SK-N-SH (cell line): ENCODE results near the gene DCLK1. TPM values are rescaled to one million over a fixed set of nuclear protein-coding genes. Genes with fewer than 3 reads are reported as not detected.

Source experiments
- CTCF ChIA-PET: fragments of 300-600, 350-600 bp; formaldehyde crosslinking; extraction: SDS; loops from one replicate; lab custom pipeline; 2021; lab: Yijun Ruan, JAX
- POLR2A ChIA-PET: fragments of 350-600 bp; sonication (Branson Sonifier 250); formaldehyde crosslinking; extraction: SDS; loops from one replicate; lab custom pipeline; 2020; ENCODE audit warnings: antibody characterized with exemption, inconsistent platforms; lab: Yijun Ruan, JAX
- DNase-seq: peaks from one replicate; pipeline ENCODE4 v3.0.0; 2012
- H2AFZ ChIP-seq: fragments of 200-600 bp; sonication (generic); 2 replicates; pipeline ENCODE4 v1.8.1; 2016; ENCODE audit warnings: antibody characterized with exemption, mild to moderate bottlenecking, low read depth
- H3F3A ChIP-seq: fragments of 200-600 bp; sonication (generic); replicated peaks from 2 replicates; pipeline ENCODE3; 2016; ENCODE audit warnings: antibody characterized with exemption, mild to moderate bottlenecking; ENCODE audit not compliant: insufficient read depth
- H3K27ac ChIP-seq, 2 experiments: fragments of 200-500 bp in 1 of 2; fragments of 200-600 bp in 1 of 2; sonication (Bioruptor generic) in 1 of 2; sonication (generic), shearing (Covaris generic) in 1 of 2; 2 replicates each; pipeline versions ENCODE4 v1.5.1 to v1.6.1; 2014 to 2016; ENCODE audit warnings: low read depth in 2 of 2, inconsistent platforms in 1 of 2, low read length in 1 of 2, mild to moderate bottlenecking in 1 of 2, mixed read lengths in 1 of 2
- H3K27me3 ChIP-seq: fragments of 200-600 bp; sonication (generic), shearing (Covaris generic); 2 replicates; pipeline ENCODE4 v1.6.1; 2016; ENCODE audit warnings: mixed run types; ENCODE audit not compliant: insufficient read depth
- H3K36me3 ChIP-seq, 2 experiments: fragments of 200-500 bp in 1 of 2; fragments of 200-600 bp in 1 of 2; sonication (Bioruptor generic) in 1 of 2; sonication (generic) in 1 of 2; replicated peaks in 1 of 2; 2 replicates each; pipeline versions ENCODE3 to v1.5.1; 2014 to 2016; ENCODE audit warnings: low read length in 1 of 2, mild to moderate bottlenecking in 1 of 2; ENCODE audit not compliant: insufficient read depth in 2 of 2, control insufficient read depth in 1 of 2
- H3K4me1 ChIP-seq, 2 experiments: fragments of 200-500 bp in 1 of 2; fragments of 200-600 bp in 1 of 2; sonication (Bioruptor generic) in 1 of 2; sonication (generic), shearing (Covaris generic) in 1 of 2; 2 replicates each; pipeline versions ENCODE4 v1.5.1 to v1.6.1; 2014 to 2016; ENCODE audit warnings: low read depth in 1 of 2, low read length in 1 of 2, mixed run types in 1 of 2; ENCODE audit not compliant: insufficient read depth in 2 of 2, control insufficient read depth in 1 of 2
- H3K4me2 ChIP-seq: fragments of 200-600 bp; sonication (generic), shearing (Covaris generic); 2 replicates; pipeline ENCODE4 v1.6.1; 2017; ENCODE audit warnings: mixed run types
- H3K4me3 ChIP-seq, 2 experiments: fragments of 200-500 bp in 1 of 2; fragments of 200-600 bp in 1 of 2; sonication (Bioruptor generic) in 1 of 2; sonication (generic), shearing (Covaris generic) in 1 of 2; 2 replicates each; pipeline versions ENCODE4 v1.5.1 to v1.8.1; 2014 to 2016; ENCODE audit warnings: low read depth in 2 of 2, inconsistent platforms in 1 of 2, low read length in 1 of 2, mild to moderate bottlenecking in 1 of 2, mixed read lengths in 1 of 2, moderate library complexity in 1 of 2
- H3K79me2 ChIP-seq: fragments of 200-600 bp; sonication (generic); 2 replicates; pipeline ENCODE4 v1.8.1; 2017; ENCODE audit warnings: mild to moderate bottlenecking; ENCODE audit not compliant: insufficient read depth
- H3K9ac ChIP-seq: fragments of 200-600 bp; sonication (generic); 2 replicates; pipeline ENCODE4 v1.6.1; 2017; ENCODE audit warnings: mixed run types
- H3K9me2 ChIP-seq: fragments of 200-600 bp; sonication (generic); 2 replicates; pipeline ENCODE4 v1.6.1; 2017; ENCODE audit warnings: mixed run types
- H3K9me3 ChIP-seq: fragments of 200-600 bp; sonication (generic); 2 replicates; pipeline ENCODE4 v1.6.1; 2017; ENCODE audit warnings: mixed run types, mild to moderate bottlenecking, moderate library complexity
- H4K20me1 ChIP-seq: fragments of 200-600 bp; sonication (generic); 2 replicates; pipeline ENCODE4 v1.6.1; 2017; ENCODE audit warnings: mild to moderate bottlenecking, mixed run types; ENCODE audit not compliant: insufficient read depth
- CHD2 ChIP-seq: fragments of 150-350 bp; IDR thresholded peaks from 2 replicates; pipeline ENCODE4 v1.6.1; 2018; ENCODE audit warnings: low read length; ENCODE audit not compliant: partially characterized antibody
- ELF1 ChIP-seq: IDR thresholded peaks from 2 replicates; pipeline ENCODE4 v1.4.0; 2012
- EZH2phosphoT487 ChIP-seq: fragments of 200-600 bp; sonication (generic); IDR thresholded peaks from 2 replicates; pipeline ENCODE4 v1.6.1; 2017; ENCODE audit warnings: low read depth, mixed run types, mild to moderate bottlenecking, antibody characterized with exemption, moderate library complexity, borderline replicate concordance
- FOSL2 ChIP-seq: IDR thresholded peaks from 2 replicates; pipeline ENCODE4 v1.4.0; 2012; ENCODE audit warnings: low read depth, mild to moderate bottlenecking, moderate library complexity, borderline replicate concordance
- FOXJ3 ChIP-seq: sonication (generic); formaldehyde crosslinking; IDR thresholded peaks from 2 replicates; pipeline ENCODE4 v1.5.1; 2020; ENCODE audit warnings: mild to moderate bottlenecking, missing genetic modification reagents
- FOXM1 ChIP-seq: IDR thresholded peaks from 2 replicates; pipeline ENCODE4 v1.4.0; 2012; ENCODE audit warnings: low read depth, mild to moderate bottlenecking
- GATA2 ChIP-seq: sonication (generic); formaldehyde crosslinking; IDR thresholded peaks from 2 replicates; pipeline ENCODE4 v1.5.0; 2020; ENCODE audit warnings: mild to moderate bottlenecking, missing genetic modification reagents
- IRF3 ChIP-seq: fragments of 150-350 bp; IDR thresholded peaks from 2 replicates; pipeline ENCODE4 v1.6.1; 2016; ENCODE audit warnings: mild to moderate bottlenecking, low read depth, low read length
- MXI1 ChIP-seq: IDR thresholded peaks from 2 replicates; pipeline ENCODE4 v1.6.1; 2012; ENCODE audit warnings: mild to moderate bottlenecking, low read depth, low read length, improper control_type of control experiment
- NRF1 ChIP-seq: IDR thresholded peaks from 2 replicates; pipeline ENCODE4 v1.6.1; 2012; ENCODE audit warnings: low read depth, mild to moderate bottlenecking, low read length
- PBX3 ChIP-seq: IDR thresholded peaks from 2 replicates; pipeline ENCODE4; 2012
- RCOR1 ChIP-seq: fragments of 150-350 bp; IDR thresholded peaks from 2 replicates; pipeline ENCODE4 v1.6.1; 2017; ENCODE audit warnings: antibody characterized with exemption, low read length
- REST ChIP-seq: IDR thresholded peaks from 2 replicates; pipeline ENCODE4 v1.6.1; 2012; ENCODE audit warnings: mild to moderate bottlenecking, low read depth, low read length, moderate library complexity
- RXRA ChIP-seq: IDR thresholded peaks from 2 replicates; pipeline ENCODE4 v1.4.0; 2012; ENCODE audit warnings: low read depth, mild to moderate bottlenecking, borderline replicate concordance
- SIN3A ChIP-seq: IDR thresholded peaks from 2 replicates; pipeline ENCODE4 v1.6.1; 2012; ENCODE audit warnings: low read depth, mild to moderate bottlenecking, low read length, moderate library complexity, borderline replicate concordance
- TAF1 ChIP-seq: IDR thresholded peaks from 2 replicates; pipeline ENCODE4 v1.6.1; 2012; ENCODE audit warnings: low read depth, mild to moderate bottlenecking, low read length, moderate library complexity, borderline replicate concordance
- TCF12 ChIP-seq: IDR thresholded peaks from 2 replicates; pipeline ENCODE4 v1.4.0; 2012
- YY1 ChIP-seq: IDR thresholded peaks from 2 replicates; pipeline ENCODE4 v1.4.0; 2012; ENCODE audit warnings: low read depth, mild to moderate bottlenecking
- WGBS: methylation state at CpG from one replicate; pipeline ENCODE4 v1.1.6; 2017; ENCODE audit warnings: low lambda C conversion rate; 5-methylcytosine and 5-hydroxymethylcytosine counted together
- polyA plus RNA-seq, 3 experiments: library from polyadenylated mRNA; depleted of rRNA; stranded (reverse); fragments of >200 nt; gene quantifications; 2 replicates each; pipeline ENCODE4 v1.2.3, GENCODE V29; 2012

The DCLK1 gene
- polyA plus RNA-seq, 1 of the 3 experiments (the other 2 are of a cell fraction): 1.1 TPM

- CTCF ChIA-PET: interaction anchor here (0.9 kb wide), 1 partner anchor 12 kb away, joined by 3 read pairs; no protein-coding TSS in a partner anchor
- no peak overlapping the region for H3K4me3 ChIP-seq
- POLR2A ChIA-PET: no interaction called here
- no peaks in the 10 kb centered on the region for H3K79me2 ChIP-seq
- H3K27me3 ChIP-seq: no peaks in the 10 kb centered on the region
- H4K20me1 ChIP-seq: no peaks in the 10 kb centered on the region
- no peak overlapping the region for H3K9ac ChIP-seq
- DNase-seq: no peak
- no peaks in the 10 kb centered on the region for H3K4me1 ChIP-seq
- TF ChIP-seq CHD2 (no peak), RCOR1 (no peak), MXI1 (no peak), NRF1 (no peak), RXRA (no peak), IRF3 (no peak), PBX3 (no peak), SIN3A (no peak), EZH2phosphoT487 (no peak), FOXM1 (no peak), REST (no peak), YY1 (no peak), TCF12 (no peak), FOXJ3 (CRISPR knock-in tag) (no peak), TAF1 (no peak), FOSL2 (no peak), ELF1 (no peak), GATA2 (CRISPR knock-in tag) (no peak)
- no peak overlapping the region for H3K4me2 ChIP-seq
- H3K9me2 ChIP-seq: no peaks in the 10 kb centered on the region
- H3F3A ChIP-seq: no peaks in the 10 kb centered on the region
- H3K9me3 ChIP-seq: no peaks in the 10 kb centered on the region
- H2AFZ ChIP-seq: no peak overlapping the region
- H3K36me3 ChIP-seq: no peaks in the 10 kb centered on the region
- 94% methylated on average over 2 of the region's 2 CpGs for WGBS
- H3K27ac ChIP-seq: no peak overlapping the region
These were observed 258.8 kb downstream of the DCLK1 start for GRCh38 chr13:35872369-35872768.
